Measurements from ENCODE around the gene GSPT1.

GSPT1 gene

GRCh38 chr16:11913425-11914079 is 2.2 kb downstream of the GSPT1 start:
- 78 to 82% methylated on average over 12 of the region's 12 CpGs for WGBS, 2 experiments
- Histone ChIP-seq H3K4me1 (ENCODE audit: control insufficient read depth, insufficient read depth, low read length) (peaks cover 4% of the 10 kb centered on the region), H3K9me3 (ENCODE audit: control insufficient read depth, low read length) (no peaks in the 10 kb centered on the region), H3K4me3 (ENCODE audit: insufficient read depth, low read depth, low read length) (no peak overlapping the region), H3K36me3 (ENCODE audit: control insufficient read depth, insufficient read depth, low read length) (no peaks in the 10 kb centered on the region), H3K27ac (ENCODE audit: insufficient read depth, low read depth, low read length, poor library complexity, severe bottlenecking) (no peak overlapping the region), H3K27me3 (ENCODE audit: control insufficient read depth, insufficient read depth, low read length, poor library complexity, severe bottlenecking) (no peaks in the 10 kb centered on the region)

DNA sequence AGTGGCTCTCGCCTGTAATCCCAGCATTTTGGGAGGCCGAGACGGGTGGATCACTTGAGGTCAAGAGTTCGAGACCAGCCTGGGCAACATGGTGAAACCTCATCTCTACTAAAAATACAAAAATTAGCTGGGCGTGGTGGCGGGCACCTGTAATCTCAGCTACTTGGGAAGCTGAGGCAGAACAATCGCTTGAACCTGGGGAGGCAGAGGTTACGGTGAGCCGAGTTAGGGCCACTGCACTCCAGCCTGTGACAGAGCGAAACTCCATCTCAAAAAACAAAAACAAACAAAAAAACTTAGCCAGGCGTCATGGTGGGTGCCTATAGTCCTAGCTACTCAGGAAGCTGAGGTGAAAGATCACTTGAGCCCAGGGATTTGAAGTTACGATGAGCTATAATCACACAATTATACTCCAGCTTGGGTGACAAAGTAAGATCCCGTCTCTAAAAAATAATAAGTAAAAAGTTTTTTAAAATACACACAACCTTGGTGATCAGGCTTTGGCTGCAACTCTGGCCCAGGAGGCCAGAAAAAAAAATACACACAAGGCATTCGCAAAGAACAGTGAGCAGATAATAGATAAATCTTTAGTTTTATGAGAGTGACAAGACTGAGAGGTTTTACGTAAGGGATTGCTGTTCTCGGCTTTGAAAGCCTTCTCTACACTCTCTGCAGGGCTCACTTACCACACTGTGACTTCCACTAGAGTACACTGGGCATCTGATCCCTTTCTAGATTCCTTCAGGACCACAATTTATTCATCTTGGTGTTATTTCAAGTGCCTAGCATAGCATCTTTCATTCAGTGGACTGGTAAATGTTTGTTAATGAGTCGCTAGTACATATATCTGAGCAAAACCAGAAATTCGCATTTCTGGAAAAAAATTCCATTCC is 5.9 kb downstream of the GSPT1 start:
- peaks cover 4% of the 10 kb centered on the region for H3K4me1 ChIP-seq (ENCODE audit: control insufficient read depth, insufficient read depth, low read length)
- no peak overlapping the region for H3K27ac ChIP-seq (ENCODE audit: insufficient read depth, low read depth, low read length, poor library complexity, severe bottlenecking)
- no peaks in the 10 kb centered on the region for H3K36me3 ChIP-seq (ENCODE audit: control insufficient read depth, insufficient read depth, low read length)
- 90 to 91% methylated on average over 16 to 18 of the region's 18 CpGs for WGBS, 2 experiments
- H3K9me3 ChIP-seq (ENCODE audit: control insufficient read depth, low read length): no peaks in the 10 kb centered on the region
- no peaks in the 10 kb centered on the region for H3K27me3 ChIP-seq (ENCODE audit: control insufficient read depth, insufficient read depth, low read length, poor library complexity, severe bottlenecking)
- H3K4me3 ChIP-seq (ENCODE audit: insufficient read depth, low read depth, low read length): no peak overlapping the region

- H3K36me3 ChIP-seq (ENCODE audit: control insufficient read depth, insufficient read depth, low read length): no peaks in the 10 kb centered on the region
- no peaks in the 10 kb centered on the region for H3K9me3 ChIP-seq (ENCODE audit: control insufficient read depth, low read length)
- no peak overlapping the region for H3K4me3 ChIP-seq (ENCODE audit: insufficient read depth, low read depth, low read length)
- 94 to 95% methylated on average over 8 of the region's 8 CpGs for WGBS, 2 experiments
- H3K27ac ChIP-seq (ENCODE audit: insufficient read depth, low read depth, low read length, poor library complexity, severe bottlenecking): no peak overlapping the region
- no peaks in the 10 kb centered on the region for H3K27me3 ChIP-seq (ENCODE audit: control insufficient read depth, insufficient read depth, low read length, poor library complexity, severe bottlenecking)
- H3K4me1 ChIP-seq (ENCODE audit: control insufficient read depth, insufficient read depth, low read length): no peaks in the 10 kb centered on the region
Measured at GRCh38 chr16:11907160-11907970, 8.4 kb downstream of the GSPT1 start.

GRCh38 chr16:11903906-11904305 is 11.8 kb downstream of the GSPT1 start:
- Histone ChIP-seq H3K4me3 (ENCODE audit: insufficient read depth, low read depth, low read length) (no peak overlapping the region), H3K27me3 (ENCODE audit: control insufficient read depth, insufficient read depth, low read length, poor library complexity, severe bottlenecking) (no peaks in the 10 kb centered on the region), H3K27ac (ENCODE audit: insufficient read depth, low read depth, low read length, poor library complexity, severe bottlenecking) (no peak overlapping the region), H3K4me1 (ENCODE audit: control insufficient read depth, insufficient read depth, low read length) (no peaks in the 10 kb centered on the region), H3K36me3 (ENCODE audit: control insufficient read depth, insufficient read depth, low read length) (no peaks in the 10 kb centered on the region), H3K9me3 (ENCODE audit: control insufficient read depth, low read length) (no peaks in the 10 kb centered on the region)
- 92 to 95% methylated on average over 6 of the region's 6 CpGs for WGBS, 2 experiments

DNA sequence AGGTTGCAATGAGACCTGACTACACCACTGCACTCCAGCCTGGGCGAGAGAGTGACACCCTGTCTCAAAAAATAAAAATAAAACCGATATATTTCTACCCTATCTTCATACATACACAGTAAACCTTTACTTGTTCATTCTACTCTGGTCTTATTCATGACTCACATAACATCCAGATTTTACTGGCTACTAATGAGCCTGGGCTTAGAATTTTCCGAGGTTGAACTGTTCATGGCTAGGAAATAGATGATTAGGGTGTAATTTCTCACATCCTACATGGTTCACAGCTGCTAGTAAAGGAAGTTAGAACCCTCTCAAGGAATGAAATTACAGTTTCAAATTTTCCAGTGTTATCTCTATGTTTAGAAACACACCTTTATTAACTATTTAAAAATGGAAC is 14.7 kb downstream of the GSPT1 start:
- 94 to 95% methylated on average over 3 of the region's 3 CpGs for WGBS, 2 experiments
- no peaks in the 10 kb centered on the region for H3K27me3 ChIP-seq (ENCODE audit: control insufficient read depth, insufficient read depth, low read length, poor library complexity, severe bottlenecking)
- no peaks in the 10 kb centered on the region for H3K36me3 ChIP-seq (ENCODE audit: control insufficient read depth, insufficient read depth, low read length)
- no peaks in the 10 kb centered on the region for H3K4me1 ChIP-seq (ENCODE audit: control insufficient read depth, insufficient read depth, low read length)
- no peaks in the 10 kb centered on the region for H3K9me3 ChIP-seq (ENCODE audit: control insufficient read depth, low read length)
- H3K4me3 ChIP-seq (ENCODE audit: insufficient read depth, low read depth, low read length): no peak overlapping the region
- no peak overlapping the region for H3K27ac ChIP-seq (ENCODE audit: insufficient read depth, low read depth, low read length, poor library complexity, severe bottlenecking)

DNA sequence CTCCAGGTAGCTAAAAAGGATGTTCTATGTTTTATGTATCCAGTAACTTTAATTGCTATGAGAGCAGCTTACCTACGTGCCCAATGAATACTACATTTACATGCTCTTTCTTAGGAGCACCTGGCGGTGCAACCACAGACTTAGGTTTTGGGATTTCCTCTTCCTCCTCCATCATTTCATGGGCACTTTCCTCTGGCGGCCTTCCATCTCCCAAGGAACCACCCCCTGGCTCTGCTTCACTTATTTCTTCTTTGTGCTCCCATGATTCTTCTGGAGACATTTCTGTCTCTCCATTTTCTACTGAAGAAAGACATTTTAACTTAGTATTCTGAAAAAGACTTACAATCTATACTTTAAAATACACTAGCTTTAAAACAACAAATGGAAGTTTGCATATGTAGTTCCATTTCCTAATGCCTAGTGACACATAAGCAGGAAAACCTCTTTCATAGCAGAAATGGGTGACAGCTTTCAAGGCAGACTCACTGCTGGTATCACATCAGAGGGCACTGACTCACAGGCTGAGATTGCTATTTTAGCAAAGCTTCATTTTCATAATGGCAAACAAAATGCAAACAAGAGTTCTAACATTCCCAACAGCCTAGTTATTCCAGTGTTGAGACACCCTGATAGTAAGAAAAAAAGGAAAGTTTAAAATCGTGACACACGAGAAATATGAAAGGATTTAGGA is 19.1 kb downstream of the GSPT1 start:
- WGBS, 2 experiments: 90 to 94% methylated on average over 3 of the region's 5 CpGs

GRCh38 chr16:11893571-11893970 is 22.2 kb downstream of the GSPT1 start:
- peaks cover 4% of the 10 kb centered on the region for H3K36me3 ChIP-seq (ENCODE audit: control insufficient read depth, insufficient read depth, low read length)
- WGBS, 2 experiments: 95 to 96% methylated on average over 2 of the region's 2 CpGs

More for the DNA sequence above, 19.1 kb downstream of the GSPT1 start:
- H3K4me3 ChIP-seq (ENCODE audit: insufficient read depth, low read depth, low read length): no peak overlapping the region
- no peak overlapping the region for H3K27ac ChIP-seq (ENCODE audit: insufficient read depth, low read depth, low read length, poor library complexity, severe bottlenecking)
- no peaks in the 10 kb centered on the region for H3K9me3 ChIP-seq (ENCODE audit: control insufficient read depth, low read length)
- H3K27me3 ChIP-seq (ENCODE audit: control insufficient read depth, insufficient read depth, low read length, poor library complexity, severe bottlenecking): no peaks in the 10 kb centered on the region
- H3K4me1 ChIP-seq (ENCODE audit: control insufficient read depth, insufficient read depth, low read length): no peaks in the 10 kb centered on the region
- peaks cover 4% of the 10 kb centered on the region for H3K36me3 ChIP-seq (ENCODE audit: control insufficient read depth, insufficient read depth, low read length)

GRCh38 chr16:11892761-11893160 is 23.0 kb downstream of the GSPT1 start:
- Histone ChIP-seq H3K4me1 (ENCODE audit: control insufficient read depth, insufficient read depth, low read length) (no peaks in the 10 kb centered on the region), H3K27me3 (ENCODE audit: control insufficient read depth, insufficient read depth, low read length, poor library complexity, severe bottlenecking) (no peaks in the 10 kb centered on the region), H3K36me3 (ENCODE audit: control insufficient read depth, insufficient read depth, low read length) (peaks cover 9% of the 10 kb centered on the region), H3K9me3 (ENCODE audit: control insufficient read depth, low read length) (no peaks in the 10 kb centered on the region), H3K27ac (ENCODE audit: insufficient read depth, low read depth, low read length, poor library complexity, severe bottlenecking) (no peak overlapping the region), H3K4me3 (ENCODE audit: insufficient read depth, low read depth, low read length) (no peak overlapping the region)
- WGBS, 2 experiments: 87 to 89% methylated on average over 3 of the region's 4 CpGs

More at GRCh38 chr16:11893571-11893970, 22.2 kb downstream of the GSPT1 start:
- no peak overlapping the region for H3K27ac ChIP-seq (ENCODE audit: insufficient read depth, low read depth, low read length, poor library complexity, severe bottlenecking)
- no peaks in the 10 kb centered on the region for H3K9me3 ChIP-seq (ENCODE audit: control insufficient read depth, low read length)
- no peak overlapping the region for H3K4me3 ChIP-seq (ENCODE audit: insufficient read depth, low read depth, low read length)
- no peaks in the 10 kb centered on the region for H3K4me1 ChIP-seq (ENCODE audit: control insufficient read depth, insufficient read depth, low read length)
- no peaks in the 10 kb centered on the region for H3K27me3 ChIP-seq (ENCODE audit: control insufficient read depth, insufficient read depth, low read length, poor library complexity, severe bottlenecking)

DNA sequence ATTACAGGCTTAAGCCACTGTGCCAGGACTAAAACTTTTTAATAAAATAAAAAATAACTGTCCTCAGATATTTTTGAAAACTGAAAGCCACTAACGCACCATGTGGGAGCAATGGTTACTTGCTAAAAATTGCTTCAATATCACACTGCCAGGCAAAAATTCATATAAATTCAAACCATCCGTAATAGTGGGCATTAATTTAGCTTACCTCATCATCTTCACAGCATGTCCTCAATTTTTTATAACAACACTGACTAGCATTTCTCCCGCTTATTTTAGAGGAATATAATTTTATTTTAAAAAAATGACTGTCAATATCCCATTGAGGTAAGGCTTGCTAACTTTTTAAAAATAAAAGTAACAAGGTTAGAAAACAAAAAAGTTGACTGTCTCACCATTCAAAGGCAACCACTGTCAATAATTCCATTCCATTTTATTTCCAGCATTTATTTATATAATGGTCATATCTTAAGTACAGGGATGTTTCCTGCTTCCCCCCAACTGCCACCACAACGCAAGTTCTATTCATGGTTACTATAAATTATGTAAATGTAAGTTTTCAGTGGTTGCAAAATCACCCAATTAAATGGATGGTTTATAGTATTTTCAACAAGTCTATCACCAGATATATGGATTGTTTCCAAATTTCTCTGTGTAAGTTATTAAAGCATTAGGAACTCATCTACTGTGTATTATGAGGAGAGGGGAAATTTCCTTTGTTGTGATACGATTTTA is 25.4 kb downstream of the GSPT1 start:
- H3K27ac ChIP-seq (ENCODE audit: insufficient read depth, low read depth, low read length, poor library complexity, severe bottlenecking): no peak overlapping the region
- no peak overlapping the region for H3K4me3 ChIP-seq (ENCODE audit: insufficient read depth, low read depth, low read length)
- no peaks in the 10 kb centered on the region for H3K4me1 ChIP-seq (ENCODE audit: control insufficient read depth, insufficient read depth, low read length)
- WGBS, 2 experiments: 92 to 95% methylated on average over 2 to 4 of the region's 5 CpGs
- no peaks in the 10 kb centered on the region for H3K27me3 ChIP-seq (ENCODE audit: control insufficient read depth, insufficient read depth, low read length, poor library complexity, severe bottlenecking)
- no peaks in the 10 kb centered on the region for H3K9me3 ChIP-seq (ENCODE audit: control insufficient read depth, low read length)
- peaks cover 9% of the 10 kb centered on the region for H3K36me3 ChIP-seq (ENCODE audit: control insufficient read depth, insufficient read depth, low read length)

All from ectodermal cell (in vitro differentiated cells).